ENCODE measurements around the gene AGBL5.
"Not testable (repeated sequence)": the region's sequence is repeated elsewhere in the genome, so short reads cannot be mapped to it uniquely, and the experiment has no call there.

Gene AGBL5

DNA sequence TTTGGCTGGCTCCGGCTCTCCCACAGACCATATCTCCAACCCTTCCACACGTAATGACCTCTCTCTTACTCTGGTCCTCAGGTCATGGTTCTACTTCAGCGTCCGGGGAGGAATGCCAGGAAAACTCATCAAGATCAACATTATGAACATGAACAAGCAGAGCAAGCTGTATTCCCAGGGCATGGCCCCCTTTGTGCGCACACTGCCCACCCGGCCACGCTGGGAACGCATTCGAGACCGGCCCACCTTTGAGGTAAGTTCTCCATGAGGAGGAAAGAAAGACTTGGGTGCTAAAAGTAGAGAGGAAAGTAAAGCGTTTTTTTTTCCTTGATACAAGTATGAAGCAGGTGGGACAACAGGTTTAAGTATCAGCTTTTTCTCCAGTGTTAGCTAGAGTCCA lies 1.9 kb downstream of the AGBL5 start:
- DNase-seq = no peak

DNA sequence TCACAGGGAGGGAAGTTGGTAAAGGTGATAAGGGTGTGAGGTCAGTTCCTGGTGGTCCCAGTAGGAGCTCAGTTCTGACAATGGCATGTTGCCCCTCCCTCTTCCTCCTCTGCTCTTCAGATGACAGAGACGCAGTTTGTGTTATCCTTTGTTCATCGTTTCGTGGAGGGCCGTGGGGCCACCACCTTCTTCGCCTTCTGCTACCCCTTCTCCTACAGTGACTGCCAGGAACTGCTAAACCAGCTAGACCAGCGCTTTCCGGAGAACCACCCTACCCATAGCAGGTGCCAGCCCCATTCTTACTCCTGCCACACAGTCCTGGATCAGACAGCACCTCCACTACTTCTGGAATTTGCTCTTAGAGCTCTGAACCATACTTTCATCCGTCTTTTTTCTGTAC lies 2.3 kb downstream of the AGBL5 start:
- no peak for DNase-seq

DNA sequence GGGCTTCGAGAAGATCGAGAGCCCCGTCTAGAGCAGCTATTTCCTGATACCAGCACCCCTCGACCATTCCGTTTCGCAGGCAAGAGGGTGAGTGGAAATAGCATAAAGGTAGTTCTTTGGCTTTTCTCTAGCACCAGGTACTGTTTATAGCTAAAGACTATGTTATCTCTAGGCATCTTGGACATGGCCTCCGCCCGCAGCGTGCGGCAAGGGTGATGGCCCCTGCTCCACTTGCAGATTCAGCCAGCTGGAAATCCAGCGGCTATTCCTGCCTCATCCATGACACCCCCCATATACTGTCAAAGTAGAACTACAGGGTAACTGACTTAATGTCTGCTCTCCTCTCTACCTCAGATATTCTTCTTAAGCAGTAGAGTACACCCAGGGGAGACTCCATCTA lies 3.3 kb downstream of the AGBL5 start:
- no peak for DNase-seq

DNA sequence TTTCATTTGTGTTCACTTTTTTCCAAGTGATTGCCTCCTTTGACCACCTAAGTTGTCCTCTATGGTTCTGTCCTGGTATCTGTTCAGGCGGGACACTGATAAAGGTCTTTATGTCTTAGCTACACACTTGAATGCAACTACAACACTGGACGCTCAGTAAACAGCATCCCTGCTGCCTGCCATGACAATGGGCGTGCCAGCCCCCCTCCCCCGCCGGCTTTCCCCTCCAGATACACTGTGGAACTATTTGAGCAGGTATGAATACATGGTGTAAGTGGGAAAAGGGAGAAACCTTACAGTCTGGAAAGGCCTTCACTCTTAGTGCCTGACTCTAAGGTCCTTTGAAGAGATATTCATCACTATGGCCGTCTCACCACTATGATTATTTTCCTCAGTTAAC lies 5.7 kb downstream of the AGBL5 start:
- DNase-seq = no peak

GRCh38 chr2:27058210-27058609 lies 6.7 kb downstream of the AGBL5 start:
- DNase-seq = no peak

GRCh38 chr2:27059141-27059820 lies 7.8 kb downstream of the AGBL5 start:
- no peak for DNase-seq

GRCh38 chr2:27060323-27060722 lies 8.9 kb downstream of the AGBL5 start:
- DNase-seq = no peak

- DNase-seq = no peak
Measured at GRCh38 chr2:27065128-27065527, 13.7 kb downstream of the AGBL5 start.

- no peak for DNase-seq
Measured at GRCh38 chr2:27067385-27067784, 15.9 kb downstream of the AGBL5 start.

DNA sequence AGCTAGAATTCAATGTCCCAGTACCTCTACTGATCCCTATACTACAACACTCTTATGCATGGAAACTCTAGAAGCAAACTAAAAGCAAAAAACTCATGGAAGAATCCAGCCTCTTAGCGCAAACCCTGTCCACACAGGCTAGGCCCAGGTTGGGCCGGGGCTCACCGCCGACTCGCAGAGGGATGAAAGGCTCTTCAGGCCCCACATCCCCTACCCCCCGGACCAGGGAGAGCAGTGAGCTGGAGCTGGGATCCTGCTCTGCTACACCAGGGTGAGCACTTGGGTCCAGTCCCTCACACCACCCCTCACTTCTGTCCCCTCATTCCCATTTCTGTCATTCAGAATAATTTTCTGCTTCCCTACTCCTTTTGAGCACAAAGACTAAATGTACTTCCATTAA lies 18.0 kb downstream of the AGBL5 start:
- DNase-seq = no peak

DNA sequence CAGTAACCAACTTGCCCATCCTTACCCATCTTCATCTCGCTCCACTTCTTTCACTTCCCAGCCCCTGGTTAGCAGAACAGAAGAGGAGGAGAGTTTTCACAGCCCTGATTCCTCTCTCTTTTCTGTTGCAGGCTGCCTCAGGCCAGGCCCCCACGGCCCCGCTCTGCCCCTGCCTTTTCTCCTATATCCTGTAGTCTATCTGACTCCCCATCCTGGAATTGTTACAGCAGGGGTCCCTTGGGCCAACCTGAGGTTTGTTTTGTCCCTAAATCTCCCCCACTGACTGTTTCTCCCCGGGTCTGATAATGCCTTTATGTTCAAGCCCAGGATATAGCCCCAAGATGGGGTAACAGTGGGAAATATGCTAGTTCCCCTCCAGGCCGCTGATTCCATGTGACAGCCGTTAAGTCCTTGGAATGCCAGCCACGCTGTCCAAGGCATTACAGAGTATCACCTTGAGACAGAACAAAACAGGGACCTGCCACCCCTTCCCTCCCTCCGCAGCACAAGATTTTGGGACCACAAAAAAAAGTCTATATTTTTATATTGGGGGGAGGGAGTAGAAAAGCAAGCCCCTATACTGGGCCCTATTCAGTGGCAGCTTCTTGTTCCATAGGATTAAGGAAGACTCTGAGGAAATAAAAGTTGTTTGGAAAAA lies 18.6 kb downstream of the AGBL5 start:
- DNase-seq = no peak

DNA sequence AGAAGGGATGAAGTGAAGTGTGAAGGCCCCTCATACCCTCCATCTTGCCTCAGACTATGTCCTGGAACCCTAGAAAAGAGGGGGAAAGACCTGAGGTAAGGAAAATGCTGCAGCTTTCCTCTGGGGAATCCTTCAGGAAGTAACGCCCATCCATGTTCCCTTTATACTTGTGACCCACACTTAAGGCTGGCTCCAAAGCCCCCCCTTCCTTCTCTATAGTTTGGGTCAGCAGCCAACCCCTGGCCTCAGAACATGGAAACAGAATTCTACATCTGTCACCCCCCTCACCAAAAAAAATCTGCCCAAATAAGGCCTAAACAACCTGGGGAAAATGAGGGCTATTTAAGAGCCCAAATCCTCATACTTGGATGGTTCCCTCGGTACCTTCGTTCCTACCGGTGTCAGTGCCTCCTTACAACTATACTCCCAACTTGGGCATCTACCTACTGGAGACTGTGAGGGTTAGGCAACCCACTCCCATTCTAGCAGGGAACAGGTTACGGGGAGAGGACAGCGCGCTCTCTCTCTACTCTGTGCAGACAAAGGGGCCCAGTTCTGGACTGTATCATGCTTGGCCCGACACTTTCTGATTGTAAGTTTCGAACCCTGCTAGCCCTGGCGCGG lies 19.3 kb downstream of the AGBL5 start:
- DNase-seq = no peak

GRCh38 chr2:27071277-27071989 lies 20.0 kb downstream of the AGBL5 start, which contains the start of gene OST4:
TSS of gene OST4 (minus strand) at chr2:27071654.
- DNase-seq = peak; percentile 38 to 47

DNA sequence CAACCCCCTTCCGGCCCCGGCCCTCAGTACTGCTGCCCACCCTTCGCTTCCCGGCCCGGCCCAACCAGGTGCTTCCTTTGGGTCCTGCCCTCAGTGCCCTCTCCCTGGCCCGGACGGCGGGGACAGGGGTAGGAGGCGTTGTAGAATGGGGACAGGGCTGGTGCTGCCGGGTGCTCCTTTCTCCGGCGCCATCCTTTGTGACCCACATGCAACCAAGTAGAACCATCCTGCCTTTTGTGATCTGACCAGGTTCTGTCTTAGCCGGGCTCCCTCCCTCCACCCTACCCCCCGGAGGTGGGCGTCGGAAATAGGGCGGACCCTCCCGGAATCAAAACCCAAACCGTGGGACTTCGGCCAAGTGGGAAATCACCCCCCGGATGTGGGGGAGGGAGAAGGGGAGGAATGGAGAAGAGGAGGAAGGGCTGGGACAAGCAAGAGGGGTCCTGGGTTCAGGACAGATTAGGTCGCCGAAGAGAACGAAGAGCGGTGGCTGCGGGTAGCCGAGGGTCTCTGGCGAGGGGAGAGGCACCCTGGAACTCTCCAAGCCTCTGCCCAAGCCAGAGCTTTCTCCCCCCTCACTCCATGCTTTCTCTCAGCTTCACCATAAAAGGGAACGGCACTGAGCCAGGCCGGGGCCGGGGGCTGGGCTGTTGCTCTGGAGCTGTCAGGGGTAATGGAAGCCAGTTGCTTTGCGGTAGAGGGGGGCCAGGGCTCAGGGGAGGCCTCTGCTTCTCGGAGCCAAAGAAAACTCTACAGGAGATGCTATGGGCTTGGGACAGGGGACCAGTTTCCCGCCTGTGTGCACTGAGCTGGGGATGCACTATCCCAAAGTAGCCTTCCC lies 20.7 kb downstream of the AGBL5 start:
- DNase-seq = no peak

DNA sequence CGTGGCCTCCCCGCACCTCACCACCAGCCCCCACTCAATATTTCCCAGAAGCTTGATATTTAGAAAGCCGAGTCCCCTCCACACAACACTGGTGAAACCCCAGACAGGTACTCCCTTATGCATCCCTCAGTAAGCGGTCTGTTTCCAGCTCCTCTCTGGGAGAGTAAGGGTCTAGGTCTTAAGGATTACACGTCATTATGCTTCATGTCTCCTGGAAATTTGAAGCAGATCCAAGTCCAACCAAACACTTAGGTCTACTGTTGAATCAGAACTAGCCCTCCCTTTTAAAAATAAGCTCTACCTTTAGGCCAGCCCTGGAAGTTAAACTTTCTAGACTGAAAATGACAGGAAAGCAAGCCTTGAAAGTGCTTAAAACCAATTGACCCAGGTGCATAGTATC lies 21.5 kb downstream of the AGBL5 start:
- DNase-seq = no peak

GRCh38 chr2:27073782-27074181 lies 22.3 kb downstream of the AGBL5 start:
- no peak for DNase-seq

DNA sequence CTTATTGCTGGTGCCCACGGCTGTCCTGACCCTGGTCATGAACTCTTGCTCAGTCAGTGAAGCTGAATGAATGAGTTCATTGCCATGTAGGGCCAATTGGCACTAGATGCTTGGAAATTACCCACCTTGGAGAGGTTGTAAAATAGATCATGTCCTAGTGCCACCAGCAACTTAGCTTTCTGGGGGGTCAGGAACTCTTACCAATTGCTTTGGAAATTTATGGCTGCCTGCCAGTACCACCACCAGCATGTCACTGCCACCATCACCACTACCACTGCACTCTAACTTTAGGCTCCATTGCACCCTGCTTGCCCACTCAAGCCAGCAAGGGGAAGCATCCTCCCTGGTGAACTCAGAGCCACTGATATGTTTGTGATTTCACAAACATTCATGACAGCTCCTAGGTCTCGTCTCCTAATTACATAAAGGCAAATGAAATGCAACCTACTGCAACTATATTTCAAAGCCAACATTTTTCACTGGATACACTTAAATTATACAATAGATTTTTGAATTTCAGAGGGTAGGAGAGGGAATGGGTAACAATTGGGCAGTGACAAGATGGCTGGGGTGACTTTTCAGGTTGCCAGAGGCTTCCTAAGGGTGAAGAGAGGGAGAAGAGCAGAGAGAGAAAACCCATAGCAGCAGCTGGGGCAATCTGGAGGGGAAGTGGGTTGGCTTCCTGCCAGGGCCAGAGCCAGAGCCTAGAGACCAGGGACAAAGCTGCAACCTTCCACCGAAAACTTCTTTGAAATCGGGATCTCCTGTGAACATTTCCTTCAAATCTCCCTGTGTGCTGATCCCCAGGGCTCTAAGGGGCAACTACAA lies 23.5 kb downstream of the AGBL5 start:
- no peak for DNase-seq

- DNase-seq = not testable (repeated sequence)
Measured at GRCh38 chr2:27075566-27075871, 24.1 kb downstream of the AGBL5 start.

- no peak for DNase-seq
Measured at GRCh38 chr2:27076323-27076722, 24.9 kb downstream of the AGBL5 start.

DNA sequence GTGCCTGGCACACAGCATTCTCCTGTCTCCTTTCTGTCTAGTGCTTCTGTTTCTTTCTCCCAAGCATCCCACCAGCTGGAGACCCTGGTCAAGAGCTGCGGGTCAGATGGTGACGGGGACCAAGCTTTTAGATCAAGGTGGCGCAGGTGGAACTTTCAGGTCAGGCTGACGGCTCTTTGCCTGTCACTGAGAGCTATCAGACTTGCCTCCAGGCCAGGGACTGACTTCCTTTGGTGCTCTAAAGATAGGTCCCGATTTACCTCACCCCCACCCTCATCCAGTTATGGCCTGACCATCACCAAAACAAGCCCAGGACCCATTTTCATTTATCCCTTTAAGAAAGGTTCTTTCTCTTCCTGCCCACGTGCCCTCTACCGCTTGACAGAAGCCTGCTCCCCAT lies 25.8 kb downstream of the AGBL5 start:
- no peak for DNase-seq

DNA sequence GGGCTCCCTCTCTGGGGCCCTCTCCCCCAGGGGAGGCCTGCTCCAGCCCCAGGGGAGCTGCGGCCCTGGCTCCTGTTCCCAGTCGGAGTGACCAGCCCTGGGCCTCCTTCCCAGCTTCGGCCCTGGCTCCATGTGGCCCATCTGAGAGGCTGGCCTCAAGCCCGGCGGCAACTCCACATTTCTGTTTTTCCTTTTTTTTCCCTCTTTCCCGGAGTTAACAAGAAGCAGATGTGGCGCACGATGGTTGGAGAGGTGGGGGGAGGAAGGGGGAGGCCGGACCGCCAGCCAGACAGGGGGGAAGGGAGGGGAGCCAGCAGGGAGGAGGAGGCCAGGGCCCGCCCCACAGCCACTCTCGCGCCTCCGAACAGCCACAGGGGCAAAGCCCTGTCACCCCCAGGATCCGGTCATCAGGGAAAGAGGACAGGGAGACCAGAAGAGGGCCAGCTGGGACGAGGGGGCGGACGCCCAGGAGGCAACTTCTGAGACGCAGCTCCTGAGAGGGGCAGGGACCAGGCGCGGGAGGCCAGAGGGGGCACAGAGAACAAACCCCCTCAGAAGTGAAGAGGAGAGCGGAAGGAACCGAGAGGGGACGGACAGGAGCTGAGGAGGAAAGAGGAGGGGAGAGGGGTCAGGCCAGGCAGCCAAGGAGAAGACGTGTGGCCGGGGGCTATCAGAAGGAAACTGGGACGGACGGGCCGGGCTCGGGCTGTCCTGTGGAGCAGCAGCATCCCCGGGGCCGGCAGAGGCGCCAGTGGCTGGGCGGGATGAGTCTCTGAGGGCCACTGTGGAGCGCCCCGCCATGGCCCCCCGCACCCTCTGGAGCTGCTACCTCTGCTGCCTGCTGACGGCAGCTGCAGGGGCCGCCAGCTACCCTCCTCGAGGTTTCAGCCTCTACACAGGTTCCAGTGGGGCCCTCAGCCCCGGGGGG lies 27.1 kb downstream of the AGBL5 start, which contains the start of gene EMILIN1:
TSS of gene EMILIN1 (plus strand) at position 349 of the 928 bp plus-strand sequence. CDS start at position 800, 451 bp downstream.
- DNase-seq = no peak
